Activated naive CD4-positive, alpha-beta T cell treated with anti-CD3 and anti-CD28 coated beads, Interleukin-2, amount 10 ng/mL, durations not matched to agents 7 days and 5 days (primary cell): ENCODE measurements around the gene LRRN2.
"Not testable (repeated sequence)": the region's sequence is repeated elsewhere in the genome, so short reads cannot be mapped to it uniquely, and the experiment has no call there.

Experiments
- CTCF ChIA-PET: fragments of 350-600 bp; sonication (Branson Sonifier 250); formaldehyde crosslinking; loops from one replicate; lab custom pipeline; 2021; ENCODE audit warnings: antibody characterized with exemption; lab: Charles Lee
- DNase-seq: peaks from one replicate; pipeline ENCODE4 v3.0.0-alpha.2; 2020
- H3K27ac Mint-ChIP-seq: one replicate; pipeline ENCODE4 v1.8.0; 2021; ENCODE audit warnings: mild to moderate bottlenecking, moderate library complexity, mixed read lengths
- H3K27me3 Mint-ChIP-seq: one replicate; pipeline ENCODE4 v1.8.0; 2021; ENCODE audit warnings: mild to moderate bottlenecking, mixed read lengths
- H3K36me3 Mint-ChIP-seq: one replicate; pipeline ENCODE4 v1.8.0; 2021; ENCODE audit warnings: mixed read lengths
- H3K4me1 Mint-ChIP-seq: one replicate; pipeline ENCODE4 v1.8.0; 2021; ENCODE audit warnings: mixed read lengths
- H3K4me3 Mint-ChIP-seq: one replicate; pipeline ENCODE4 v1.8.0; 2021; ENCODE audit warnings: mild to moderate bottlenecking, moderate library complexity, mixed read lengths
- H3K9me3 Mint-ChIP-seq: one replicate; pipeline ENCODE4 v1.8.0; 2021; ENCODE audit warnings: mixed read lengths

Gene LRRN2

GRCh38 chr1:204692325-204692840, 6.8 kb upstream of the LRRN2 start:
- CTCF ChIA-PET = no interaction called here
- H3K9me3 Mint-ChIP-seq = no peaks in the 10 kb centered on the region
- DNase-seq = no peak
- H3K4me1 Mint-ChIP-seq = peaks cover 18% of the 10 kb centered on the region
- no peak overlapping the region for H3K4me3 Mint-ChIP-seq
- peaks cover 57% of the 10 kb centered on the region for H3K27me3 Mint-ChIP-seq
- no peak overlapping the region for H3K27ac Mint-ChIP-seq
- H3K36me3 Mint-ChIP-seq = no peaks in the 10 kb centered on the region

GRCh38 chr1:204691328-204691730, 5.8 kb upstream of the LRRN2 start:
- H3K27me3 Mint-ChIP-seq = peaks cover 63% of the 10 kb centered on the region
- peaks cover 18% of the 10 kb centered on the region for H3K4me1 Mint-ChIP-seq
- H3K27ac Mint-ChIP-seq, DNase-seq, H3K4me3 Mint-ChIP-seq, H3K36me3 Mint-ChIP-seq, H3K9me3 Mint-ChIP-seq: not testable (repeated sequence)
- CTCF ChIA-PET = interaction anchor here (0.7 kb wide), 1 partner anchor 116 kb away, joined by 3 read pairs; no protein-coding TSS in a partner anchor

- H3K27me3 Mint-ChIP-seq = peaks cover 66% of the 10 kb centered on the region
- DNase-seq = no peak
- H3K4me1 Mint-ChIP-seq = peaks cover 30% of the 10 kb centered on the region
- H3K27ac Mint-ChIP-seq = no peak overlapping the region
- H3K4me3 Mint-ChIP-seq = no peak overlapping the region
- no peaks in the 10 kb centered on the region for H3K36me3 Mint-ChIP-seq
- CTCF ChIA-PET = interaction anchor here (0.6 to 3.8 kb wide), 2 partner anchors 119 to 183 kb away, joined by 3 to 13 read pairs; no protein-coding TSS in a partner anchor
- no peaks in the 10 kb centered on the region for H3K9me3 Mint-ChIP-seq
These were observed 3.2 kb upstream of the LRRN2 start for GRCh38 chr1:204688776-204689175.

- Mint-ChIP-seq H3K27me3 (peaks cover 66% of the 10 kb centered on the region), H3K9me3 (no peaks in the 10 kb centered on the region), H3K4me3 (no peak overlapping the region), H3K27ac (no peak overlapping the region), H3K36me3 (no peaks in the 10 kb centered on the region), H3K4me1 (peaks cover 30% of the 10 kb centered on the region)
- DNase-seq = no peak
- CTCF ChIA-PET = interaction anchor here (0.6 to 3.8 kb wide), 4 partner anchors 56 to 359 kb away, joined by 3 to 13 read pairs (median 3); no protein-coding TSS in a partner anchor
These were observed 2.5 kb upstream of the LRRN2 start for GRCh38 chr1:204688007-204688406.

- Mint-ChIP-seq H3K4me3 (peak overlapping the region; percentile 61), H3K36me3 (no peaks in the 10 kb centered on the region), H3K27ac (no peak overlapping the region), H3K4me1 (peaks cover 12% of the 10 kb centered on the region), H3K9me3 (no peaks in the 10 kb centered on the region), H3K27me3 (peaks cover 77% of the 10 kb centered on the region)
- peak; percentile 43 for DNase-seq
- CTCF ChIA-PET = no interaction called here
These were observed 835 bp downstream of the LRRN2 start for GRCh38 chr1:204684571-204685235.

- H3K27me3 Mint-ChIP-seq = peaks cover 79% of the 10 kb centered on the region
- no peaks in the 10 kb centered on the region for H3K9me3 Mint-ChIP-seq
- H3K36me3 Mint-ChIP-seq = no peaks in the 10 kb centered on the region
- peaks cover 12% of the 10 kb centered on the region for H3K4me1 Mint-ChIP-seq
- no peak overlapping the region for H3K27ac Mint-ChIP-seq
- CTCF ChIA-PET = no interaction called here
- no peak for DNase-seq
- H3K4me3 Mint-ChIP-seq = peak overlapping the region; percentile 37
These were observed 1.4 kb downstream of the LRRN2 start for GRCh38 chr1:204684206-204684570.

- Mint-ChIP-seq H3K27ac (no peak overlapping the region), H3K27me3 (peaks cover 79% of the 10 kb centered on the region), H3K36me3 (no peaks in the 10 kb centered on the region), H3K4me3 (no peak overlapping the region), H3K9me3 (no peaks in the 10 kb centered on the region), H3K4me1 (peaks cover 12% of the 10 kb centered on the region)
- DNase-seq = no peak
- CTCF ChIA-PET = no interaction called here
These were observed 2.0 kb downstream of the LRRN2 start for GRCh38 chr1:204683284-204684205.

- Mint-ChIP-seq H3K4me1 (peaks cover 9% of the 10 kb centered on the region), H3K36me3 (no peaks in the 10 kb centered on the region), H3K4me3 (no peak overlapping the region), H3K27me3 (peaks cover 81% of the 10 kb centered on the region), H3K27ac (no peak overlapping the region), H3K9me3 (no peaks in the 10 kb centered on the region)
- CTCF ChIA-PET = no interaction called here
- no peak for DNase-seq
These were observed 5.1 kb downstream of the LRRN2 start for GRCh38 chr1:204680461-204680860.

- Mint-ChIP-seq H3K27ac (no peak overlapping the region), H3K9me3 (no peaks in the 10 kb centered on the region), H3K4me1 (peaks cover 9% of the 10 kb centered on the region), H3K27me3 (peaks cover 79% of the 10 kb centered on the region), H3K36me3 (no peaks in the 10 kb centered on the region), H3K4me3 (no peak overlapping the region)
- DNase-seq = no peak
- CTCF ChIA-PET = interaction anchor here (0.9 kb wide), 1 partner anchor 382 kb away, joined by 3 read pairs; no protein-coding TSS in a partner anchor
These were observed 5.5 kb downstream of the LRRN2 start for GRCh38 chr1:204680051-204680450.

- Mint-ChIP-seq H3K27me3 (peaks cover 73% of the 10 kb centered on the region), H3K4me3 (no peak overlapping the region), H3K36me3 (no peaks in the 10 kb centered on the region), H3K9me3 (no peaks in the 10 kb centered on the region), H3K27ac (no peak overlapping the region), H3K4me1 (no peaks in the 10 kb centered on the region)
- DNase-seq = no peak
- CTCF ChIA-PET = no interaction called here
These were observed 6.6 kb downstream of the LRRN2 start for GRCh38 chr1:204678721-204679475.

- H3K27me3 Mint-ChIP-seq = peaks cover 68% of the 10 kb centered on the region
- no peaks in the 10 kb centered on the region for H3K4me1 Mint-ChIP-seq
- DNase-seq = no peak
- H3K4me3 Mint-ChIP-seq = no peak overlapping the region
- no peaks in the 10 kb centered on the region for H3K36me3 Mint-ChIP-seq
- CTCF ChIA-PET = interaction anchor here (1.0 to 1.3 kb wide), 2 partner anchors 16 to 112 kb away, joined by 3 to 4 read pairs; no protein-coding TSS in a partner anchor
- no peaks in the 10 kb centered on the region for H3K9me3 Mint-ChIP-seq
- H3K27ac Mint-ChIP-seq = no peak overlapping the region
These were observed 7.7 kb downstream of the LRRN2 start for GRCh38 chr1:204677864-204678263.

GRCh38 chr1:204676043-204676442, 9.5 kb downstream of the LRRN2 start:
- Mint-ChIP-seq H3K4me3 (no peak overlapping the region), H3K36me3 (no peaks in the 10 kb centered on the region), H3K9me3 (no peaks in the 10 kb centered on the region), H3K27ac (no peak overlapping the region), H3K27me3 (peaks cover 56% of the 10 kb centered on the region), H3K4me1 (no peaks in the 10 kb centered on the region)
- CTCF ChIA-PET = interaction anchor here (1.1 kb wide), 1 partner anchor 131 kb away, joined by 4 read pairs; no protein-coding TSS in a partner anchor
- DNase-seq = no peak

GRCh38 chr1:204673909-204674649, 11.5 kb downstream of the LRRN2 start:
- Mint-ChIP-seq H3K27ac (no peak overlapping the region), H3K36me3 (no peaks in the 10 kb centered on the region), H3K27me3 (peaks cover 42% of the 10 kb centered on the region), H3K9me3 (no peaks in the 10 kb centered on the region), H3K4me3 (no peak overlapping the region), H3K4me1 (no peaks in the 10 kb centered on the region)
- CTCF ChIA-PET = interaction anchor here (1.8 kb wide), 1 partner anchor 89 kb away, joined by 5 read pairs; no protein-coding TSS in a partner anchor
- DNase-seq = no peak
